Measurements from ENCODE around the gene PRKACB. TPM values are rescaled to one million over a fixed set of nuclear protein-coding genes. Genes with fewer than 3 reads are reported as not detected.
"Not testable (repeated sequence)": the region's sequence is repeated elsewhere in the genome, so short reads cannot be mapped to it uniquely, and the experiment has no call there.

PRKACB gene
- total RNA-seq, 1 experiment from 2014 or later, result 47.3 TPM

DNA sequence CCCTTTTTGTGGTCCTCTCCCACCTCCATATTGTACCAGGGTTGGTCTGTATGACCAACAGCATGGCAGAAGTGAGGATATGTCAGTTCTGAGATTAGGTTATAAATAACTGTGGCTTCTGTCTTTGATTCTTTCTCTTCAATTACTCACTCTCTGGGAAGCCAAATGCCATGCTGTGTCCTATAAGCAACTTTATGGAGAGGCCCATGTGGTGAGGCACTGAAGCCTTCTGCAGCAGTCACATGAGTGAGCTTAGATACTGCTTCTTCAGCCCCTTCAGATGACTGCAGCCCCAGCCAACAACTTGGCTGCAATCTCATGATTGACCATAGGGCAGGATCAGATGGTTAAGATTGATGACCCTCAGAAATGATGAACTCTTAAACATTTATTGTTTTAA is 123.4 kb downstream of the PRKACB start:
- DNase-seq (ENCODE audit: low read depth), result no peak

DNA sequence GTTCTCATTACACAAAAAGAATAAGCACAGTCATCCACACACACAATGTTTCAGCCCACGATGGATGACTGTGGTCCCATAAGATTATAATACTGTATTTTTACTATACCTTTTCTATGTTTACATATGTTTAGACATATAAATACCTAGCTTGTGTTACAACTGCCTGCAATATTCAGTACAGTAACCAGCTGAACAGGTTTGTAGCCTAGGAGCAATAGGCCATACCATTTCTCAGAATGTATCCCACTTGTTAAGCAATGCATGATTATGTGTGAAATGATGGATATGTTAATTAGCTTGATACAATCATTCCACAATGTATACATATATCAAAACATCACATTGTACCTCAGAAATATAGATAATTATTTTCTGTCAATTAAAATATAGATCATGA is 124.3 kb downstream of the PRKACB start:
- DNase-seq (ENCODE audit: low read depth), result no peak

- DNase-seq (ENCODE audit: low read depth), result no peak
These were observed 125.2 kb downstream of the PRKACB start for GRCh38 chr1:84269306-84269705.

DNA sequence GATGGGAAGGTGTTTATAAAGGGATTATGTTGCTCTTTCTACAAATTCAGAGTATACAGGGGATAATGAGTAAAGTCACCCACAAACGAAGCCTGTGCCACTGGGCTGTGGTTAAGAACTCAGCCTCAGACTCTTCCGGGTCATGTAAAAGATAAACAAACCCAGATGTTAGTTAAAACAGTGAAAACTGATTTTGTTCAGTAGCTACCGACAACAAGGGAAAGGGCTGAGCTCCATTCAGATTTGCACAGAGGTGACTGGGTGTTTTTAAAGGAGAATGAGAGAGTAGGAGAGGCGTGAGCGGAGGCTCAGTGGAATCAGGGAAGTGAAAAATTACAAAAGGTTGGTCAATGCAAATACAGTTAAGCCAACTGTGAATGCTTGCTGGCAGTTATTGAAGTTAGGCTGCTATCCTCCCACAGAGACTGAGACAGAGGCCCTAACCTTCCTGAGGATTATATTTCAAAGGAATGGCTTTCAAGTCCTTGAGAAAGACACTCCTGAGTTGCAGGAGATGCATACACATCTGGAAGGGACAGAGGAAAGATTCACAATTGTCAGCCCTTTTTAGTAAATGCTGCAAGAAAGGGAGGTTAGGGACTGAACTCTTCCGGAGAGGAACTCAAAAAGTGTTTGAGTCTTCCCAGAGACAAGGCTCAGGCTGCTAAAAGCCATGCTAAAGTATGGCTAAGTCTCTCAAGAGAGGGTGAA is 127.5 kb downstream of the PRKACB start:
- DNase-seq (ENCODE audit: low read depth), result peak; percentile 34

DNA sequence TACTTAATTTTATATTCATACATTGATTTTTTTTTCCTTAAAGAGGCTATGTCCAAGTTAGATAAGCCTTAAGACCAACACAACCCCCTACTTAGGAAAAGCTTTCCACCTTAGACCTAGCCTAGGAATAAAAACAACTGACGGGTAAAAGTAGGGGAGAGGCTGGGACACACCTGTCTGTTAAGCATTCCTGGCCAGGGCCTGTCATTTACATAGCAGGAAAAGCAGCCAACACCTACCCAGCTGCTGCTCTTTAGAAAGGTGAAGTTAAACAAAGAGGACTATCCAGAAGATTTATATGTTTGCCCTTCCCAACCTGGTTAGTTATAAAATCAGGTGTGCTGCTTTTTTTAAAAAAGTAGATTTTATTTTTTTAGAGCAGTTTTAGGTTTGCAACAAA is 128.3 kb downstream of the PRKACB start:
- no peak for DNase-seq (ENCODE audit: low read depth)

GRCh38 chr1:84277343-84278059 is 133.4 kb downstream of the PRKACB start:
- DNase-seq (ENCODE audit: low read depth), result no peak

DNA sequence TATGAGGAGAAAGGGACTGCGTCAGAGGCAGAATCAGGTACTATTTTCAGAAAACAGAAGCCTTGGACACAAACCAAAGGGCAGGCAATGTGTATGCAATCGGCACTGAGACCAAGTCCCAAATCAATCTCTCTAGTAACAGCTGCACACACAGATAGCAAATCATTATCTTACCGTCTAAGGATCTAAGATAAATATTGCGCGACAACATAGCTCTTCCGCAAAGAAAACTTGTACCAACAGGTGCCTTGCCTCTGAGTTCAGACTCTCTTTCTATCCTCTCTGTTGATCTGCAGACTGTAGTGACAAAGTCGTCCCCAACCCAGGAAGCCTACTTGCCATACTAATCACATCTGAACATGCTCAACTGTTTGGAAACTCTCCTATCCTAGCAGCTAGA is 134.8 kb downstream of the PRKACB start:
- DNase-seq (ENCODE audit: low read depth), result no peak

- no peak for DNase-seq (ENCODE audit: low read depth)
These were observed 136.8 kb downstream of the PRKACB start for GRCh38 chr1:84280912-84281311.

GRCh38 chr1:84282780-84283333 is 138.8 kb downstream of the PRKACB start:
- DNase-seq (ENCODE audit: low read depth), result no peak

- DNase-seq (ENCODE audit: low read depth), result no peak
These were observed 139.3 kb downstream of the PRKACB start for GRCh38 chr1:84283381-84283780.

GRCh38 chr1:84286071-84286470 is 142.0 kb downstream of the PRKACB start:
- no peak for DNase-seq (ENCODE audit: low read depth)

- not testable (repeated sequence) for DNase-seq (ENCODE audit: low read depth)
These were observed 143.3 kb downstream of the PRKACB start for GRCh38 chr1:84287389-84287788.

Other genes with a start within 250 kb of the PRKACB start
- gene TTLL7, start 145.1 kb upstream of the PRKACB start, total RNA-seq (2014; rRNA removed; shearing (Covaris generic)), result 13.3 and 15.5 TPM in 2 replicates
- 1.9 and 5.9 TPM in 2 replicates for gene SAMD13, start 157.4 kb downstream of the PRKACB start, total RNA-seq (2014; rRNA removed; shearing (Covaris generic))

All from Daoy (cell line).